Measurements from ENCODE around the gene GPC5. TPM values are rescaled to one million over a fixed set of nuclear protein-coding genes. Genes with fewer than 3 reads are reported as not detected.

Gene GPC5
- polyA plus RNA-seq, 4 donors: 0.18 to 0.86 TPM; not detected in 2

- WGBS, 3 donors: 79 to 90% (median 82%) methylated on average over 3 of the region's 3 CpGs
Measured at GRCh38 chr13:92622905-92623304, 1224.5 kb downstream of the GPC5 start.

GRCh38 chr13:92626274-92626673, 1227.9 kb downstream of the GPC5 start:
- WGBS, 3 donors: 83 to 90% (median 86%) methylated on average over 4 of the region's 4 CpGs
- H3K4me3 ChIP-seq (ENCODE audit: low read depth in 1 of 3, low read length in 3 of 3): no peak overlapping the region
- no peaks in the 10 kb centered on the region for H3K36me3 ChIP-seq (ENCODE audit: control insufficient read depth in 3 of 3, insufficient read depth in 2 of 3, low read depth in 1 of 3, low read length in 3 of 3)
- no peak overlapping the region for H3K27ac ChIP-seq (ENCODE audit: low read depth in 1 of 3, low read length in 2 of 3)
- DNase-seq (no peak), FAIRE-seq (no peak)
- H3K9me3 ChIP-seq (ENCODE audit: control insufficient read depth in 2 of 2, insufficient read depth in 1 of 2, low read depth in 1 of 2, low read length in 1 of 2): no peaks in the 10 kb centered on the region
- no peaks in the 10 kb centered on the region for H3K4me1 ChIP-seq (ENCODE audit: control insufficient read depth in 3 of 3, insufficient read depth in 2 of 3, low read depth in 1 of 3, low read length in 2 of 3)
- H3K27me3 ChIP-seq (ENCODE audit: control insufficient read depth in 3 of 3, insufficient read depth in 3 of 3, low read length in 3 of 3): no peaks in the 10 kb centered on the region

More at GRCh38 chr13:92622905-92623304, 1224.5 kb downstream of the GPC5 start:
- no peak for FAIRE-seq
- Histone ChIP-seq H3K36me3 (ENCODE audit: control insufficient read depth in 3 of 3, insufficient read depth in 2 of 3, low read depth in 1 of 3, low read length in 3 of 3) (no peaks in the 10 kb centered on the region), H3K9me3 (ENCODE audit: control insufficient read depth in 2 of 2, insufficient read depth in 1 of 2, low read depth in 1 of 2, low read length in 1 of 2) (no peaks in the 10 kb centered on the region), H3K27ac (ENCODE audit: low read depth in 1 of 3, low read length in 2 of 3) (no peak overlapping the region), H3K4me3 (ENCODE audit: low read depth in 1 of 3, low read length in 3 of 3) (no peak overlapping the region), H3K4me1 (ENCODE audit: control insufficient read depth in 3 of 3, insufficient read depth in 2 of 3, low read depth in 1 of 3, low read length in 2 of 3) (no peaks in the 10 kb centered on the region), H3K27me3 (ENCODE audit: control insufficient read depth in 3 of 3, insufficient read depth in 3 of 3, low read length in 3 of 3) (no peaks in the 10 kb centered on the region)
- no peak for DNase-seq

- H3K27ac ChIP-seq (ENCODE audit: low read depth in 1 of 3, low read length in 2 of 3): no peak overlapping the region
- WGBS, 3 donors: 74 to 90% (median 81%) methylated on average over 5 of the region's 5 CpGs
- FAIRE-seq (no peak), DNase-seq (no peak)
- H3K27me3 ChIP-seq (ENCODE audit: control insufficient read depth in 3 of 3, insufficient read depth in 3 of 3, low read length in 3 of 3): no peaks in the 10 kb centered on the region
- H3K9me3 ChIP-seq (ENCODE audit: control insufficient read depth in 2 of 2, insufficient read depth in 1 of 2, low read depth in 1 of 2, low read length in 1 of 2): no peaks in the 10 kb centered on the region
- no peaks in the 10 kb centered on the region for H3K36me3 ChIP-seq (ENCODE audit: control insufficient read depth in 3 of 3, insufficient read depth in 2 of 3, low read depth in 1 of 3, low read length in 3 of 3)
- no peaks in the 10 kb centered on the region for H3K4me1 ChIP-seq (ENCODE audit: control insufficient read depth in 3 of 3, insufficient read depth in 2 of 3, low read depth in 1 of 3, low read length in 2 of 3)
- H3K4me3 ChIP-seq (ENCODE audit: low read depth in 1 of 3, low read length in 3 of 3): no peak overlapping the region
Measured at GRCh38 chr13:92640936-92641335, 1242.5 kb downstream of the GPC5 start.

- no peak overlapping the region for H3K4me3 ChIP-seq (ENCODE audit: low read depth in 1 of 3, low read length in 3 of 3)
- no peaks in the 10 kb centered on the region for H3K27me3 ChIP-seq (ENCODE audit: control insufficient read depth in 3 of 3, insufficient read depth in 3 of 3, low read length in 3 of 3)
- FAIRE-seq (no peak), DNase-seq (peak; percentile 9 to 15)
- H3K4me1 ChIP-seq (ENCODE audit: control insufficient read depth in 3 of 3, insufficient read depth in 2 of 3, low read depth in 1 of 3, low read length in 2 of 3): no peaks in the 10 kb centered on the region
- no peaks in the 10 kb centered on the region for H3K36me3 ChIP-seq (ENCODE audit: control insufficient read depth in 3 of 3, insufficient read depth in 2 of 3, low read depth in 1 of 3, low read length in 3 of 3)
- no peak overlapping the region for H3K27ac ChIP-seq (ENCODE audit: low read depth in 1 of 3, low read length in 2 of 3)
- no peaks in the 10 kb centered on the region for H3K9me3 ChIP-seq (ENCODE audit: control insufficient read depth in 2 of 2, insufficient read depth in 1 of 2, low read depth in 1 of 2, low read length in 1 of 2)
Measured at GRCh38 chr13:92649140-92649813, 1250.9 kb downstream of the GPC5 start.

GRCh38 chr13:92656103-92656502, 1257.7 kb downstream of the GPC5 start:
- Histone ChIP-seq H3K27me3 (ENCODE audit: control insufficient read depth in 3 of 3, insufficient read depth in 3 of 3, low read length in 3 of 3) (no peaks in the 10 kb centered on the region), H3K36me3 (ENCODE audit: control insufficient read depth in 3 of 3, insufficient read depth in 2 of 3, low read depth in 1 of 3, low read length in 3 of 3) (no peaks in the 10 kb centered on the region), H3K4me3 (ENCODE audit: low read depth in 1 of 3, low read length in 3 of 3) (no peak overlapping the region), H3K27ac (ENCODE audit: low read depth in 1 of 3, low read length in 2 of 3) (no peak overlapping the region), H3K4me1 (ENCODE audit: control insufficient read depth in 3 of 3, insufficient read depth in 2 of 3, low read depth in 1 of 3, low read length in 2 of 3) (peaks cover 0 to 2% (median 0%) of the 10 kb centered on the region in 3 donors), H3K9me3 (ENCODE audit: control insufficient read depth in 2 of 2, insufficient read depth in 1 of 2, low read depth in 1 of 2, low read length in 1 of 2) (no peaks in the 10 kb centered on the region)
- no peak for DNase-seq
- FAIRE-seq: no peak
- 89 to 100% (median 100%) methylated on average over 1 of the region's 1 CpG for WGBS, 3 donors

- no peaks in the 10 kb centered on the region for H3K27me3 ChIP-seq (ENCODE audit: control insufficient read depth in 3 of 3, insufficient read depth in 3 of 3, low read length in 3 of 3)
- FAIRE-seq: no peak
Measured at GRCh38 chr13:92656648-92657047, 1258.2 kb downstream of the GPC5 start.

GRCh38 chr13:92657565-92657964, 1259.1 kb downstream of the GPC5 start:
- Histone ChIP-seq H3K27ac (ENCODE audit: low read depth in 1 of 3, low read length in 2 of 3) (peak overlapping the region in 1 of 3 donors; percentile 9), H3K27me3 (ENCODE audit: control insufficient read depth in 3 of 3, insufficient read depth in 3 of 3, low read length in 3 of 3) (no peaks in the 10 kb centered on the region), H3K4me3 (ENCODE audit: low read depth in 1 of 3, low read length in 3 of 3) (no peak overlapping the region), H3K36me3 (ENCODE audit: control insufficient read depth in 3 of 3, insufficient read depth in 2 of 3, low read depth in 1 of 3, low read length in 3 of 3) (no peaks in the 10 kb centered on the region), H3K4me1 (ENCODE audit: control insufficient read depth in 3 of 3, insufficient read depth in 2 of 3, low read depth in 1 of 3, low read length in 2 of 3) (peaks cover 0 to 2% (median 0%) of the 10 kb centered on the region in 3 donors), H3K9me3 (ENCODE audit: control insufficient read depth in 2 of 2, insufficient read depth in 1 of 2, low read depth in 1 of 2, low read length in 1 of 2) (no peaks in the 10 kb centered on the region)
- no peak for DNase-seq
- FAIRE-seq: no peak

More at GRCh38 chr13:92656648-92657047, 1258.2 kb downstream of the GPC5 start:
- peaks cover 0 to 2% (median 0%) of the 10 kb centered on the region in 3 donors for H3K4me1 ChIP-seq (ENCODE audit: control insufficient read depth in 3 of 3, insufficient read depth in 2 of 3, low read depth in 1 of 3, low read length in 2 of 3)
- no peaks in the 10 kb centered on the region for H3K9me3 ChIP-seq (ENCODE audit: control insufficient read depth in 2 of 2, insufficient read depth in 1 of 2, low read depth in 1 of 2, low read length in 1 of 2)
- DNase-seq: no peak
- H3K36me3 ChIP-seq (ENCODE audit: control insufficient read depth in 3 of 3, insufficient read depth in 2 of 3, low read depth in 1 of 3, low read length in 3 of 3): no peaks in the 10 kb centered on the region
- no peak overlapping the region for H3K27ac ChIP-seq (ENCODE audit: low read depth in 1 of 3, low read length in 2 of 3)
- 63 to 80% (median 64%) methylated on average over 7 of the region's 7 CpGs for WGBS, 3 donors
- H3K4me3 ChIP-seq (ENCODE audit: low read depth in 1 of 3, low read length in 3 of 3): no peak overlapping the region

GRCh38 chr13:92658293-92658692, 1259.9 kb downstream of the GPC5 start:
- no peak overlapping the region for H3K4me3 ChIP-seq (ENCODE audit: low read depth in 1 of 3, low read length in 3 of 3)
- peaks cover 0 to 2% (median 0%) of the 10 kb centered on the region in 3 donors for H3K4me1 ChIP-seq (ENCODE audit: control insufficient read depth in 3 of 3, insufficient read depth in 2 of 3, low read depth in 1 of 3, low read length in 2 of 3)
- DNase-seq (no peak), FAIRE-seq (no peak)
- WGBS, 3 donors: 82 to 89% (median 83%) methylated on average over 5 of the region's 5 CpGs
- H3K27me3 ChIP-seq (ENCODE audit: control insufficient read depth in 3 of 3, insufficient read depth in 3 of 3, low read length in 3 of 3): no peaks in the 10 kb centered on the region
- no peak overlapping the region for H3K27ac ChIP-seq (ENCODE audit: low read depth in 1 of 3, low read length in 2 of 3)
- no peaks in the 10 kb centered on the region for H3K9me3 ChIP-seq (ENCODE audit: control insufficient read depth in 2 of 2, insufficient read depth in 1 of 2, low read depth in 1 of 2, low read length in 1 of 2)
- no peaks in the 10 kb centered on the region for H3K36me3 ChIP-seq (ENCODE audit: control insufficient read depth in 3 of 3, insufficient read depth in 2 of 3, low read depth in 1 of 3, low read length in 3 of 3)

- Histone ChIP-seq H3K4me1 (ENCODE audit: control insufficient read depth in 3 of 3, insufficient read depth in 2 of 3, low read depth in 1 of 3, low read length in 2 of 3) (peaks cover 0 to 2% (median 0%) of the 10 kb centered on the region in 3 donors), H3K9me3 (ENCODE audit: control insufficient read depth in 2 of 2, insufficient read depth in 1 of 2, low read depth in 1 of 2, low read length in 1 of 2) (no peaks in the 10 kb centered on the region), H3K27ac (ENCODE audit: low read depth in 1 of 3, low read length in 2 of 3) (no peak overlapping the region), H3K4me3 (ENCODE audit: low read depth in 1 of 3, low read length in 3 of 3) (no peak overlapping the region), H3K36me3 (ENCODE audit: control insufficient read depth in 3 of 3, insufficient read depth in 2 of 3, low read depth in 1 of 3, low read length in 3 of 3) (no peaks in the 10 kb centered on the region), H3K27me3 (ENCODE audit: control insufficient read depth in 3 of 3, insufficient read depth in 3 of 3, low read length in 3 of 3) (no peaks in the 10 kb centered on the region)
- DNase-seq (no peak), FAIRE-seq (no peak)
- WGBS, 3 donors: 88 to 96% (median 90%) methylated on average over 1 of the region's 1 CpG
Measured at GRCh38 chr13:92661406-92661805, 1263.0 kb downstream of the GPC5 start.

Data from small intestine (tissue), 7 donors.